Ishikawa (cell line): Measurements from ENCODE around the gene PINLYP.

Experiments used
- CEBPB ChIP-seq: IDR thresholded peaks from 2 replicates; pipeline ENCODE4 v1.6.1; 2012
- CREB1 ChIP-seq: IDR thresholded peaks from 2 replicates; pipeline ENCODE4 v1.6.1; 2012; ENCODE audit warnings: low read depth
- EP300 ChIP-seq: IDR thresholded peaks from 2 replicates; pipeline ENCODE4 v1.6.1; 2012; ENCODE audit warnings: borderline replicate concordance
- RAD21 ChIP-seq: IDR thresholded peaks from 2 replicates; pipeline ENCODE4 v1.6.1; 2012; ENCODE audit warnings: low read depth
- TAF1 ChIP-seq: IDR thresholded peaks from 2 replicates; pipeline ENCODE4 v1.6.1; 2012; ENCODE audit warnings: low read depth, mild to moderate bottlenecking
- TCF12 ChIP-seq: IDR thresholded peaks from 2 replicates; pipeline ENCODE4 v1.6.1; 2012; ENCODE audit warnings: low read depth
- TEAD4 ChIP-seq: IDR thresholded peaks from 2 replicates; pipeline ENCODE4 v1.6.1; 2012
- YY1 ChIP-seq: IDR thresholded peaks from 2 replicates; pipeline ENCODE4 v1.6.1; 2012; ENCODE audit warnings: low read depth
- TF ChIP-seq, protein P1 (sequence below): IDR thresholded peaks from 2 replicates; pipeline ENCODE4 v1.6.1; 2012
- TF ChIP-seq, protein P2 (sequence below): IDR thresholded peaks from 2 replicates; pipeline ENCODE4 v1.6.1; 2012

DNA sequence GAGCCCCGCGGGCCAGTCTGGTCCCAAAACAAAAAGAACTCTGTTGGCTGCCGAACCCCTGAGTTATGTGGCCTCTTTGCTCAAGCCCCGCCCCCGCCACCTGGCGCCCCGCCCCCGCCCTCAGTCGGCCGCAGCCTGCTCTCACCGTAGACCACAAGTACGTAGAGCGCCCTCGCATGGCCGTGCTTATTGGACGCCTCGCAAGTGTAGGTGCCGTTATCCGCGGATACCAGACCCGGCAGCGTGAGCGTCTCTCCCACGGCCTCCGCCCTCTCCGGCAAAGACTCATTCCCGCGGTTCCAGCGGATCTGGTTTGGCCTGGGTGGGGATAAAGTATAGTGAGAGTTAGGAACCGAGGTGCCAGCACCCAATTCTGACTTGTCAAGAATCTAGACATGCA, 49.3 kb downstream of the PINLYP start:
- TF ChIP-seq RAD21 (no peak), TCF12 (no peak), TAF1 (no peak), YY1 (no peak), TEAD4 (no peak), EP300 (no peak), CREB1 (no peak), CEBPB (no peak)
- TF ChIP-seq, protein P1, sequence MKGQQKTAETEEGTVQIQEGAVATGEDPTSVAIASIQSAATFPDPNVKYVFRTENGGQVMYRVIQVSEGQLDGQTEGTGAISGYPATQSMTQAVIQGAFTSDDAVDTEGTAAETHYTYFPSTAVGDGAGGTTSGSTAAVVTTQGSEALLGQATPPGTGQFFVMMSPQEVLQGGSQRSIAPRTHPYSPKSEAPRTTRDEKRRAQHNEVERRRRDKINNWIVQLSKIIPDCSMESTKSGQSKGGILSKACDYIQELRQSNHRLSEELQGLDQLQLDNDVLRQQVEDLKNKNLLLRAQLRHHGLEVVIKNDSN = no peak
- TF ChIP-seq, protein P2, sequence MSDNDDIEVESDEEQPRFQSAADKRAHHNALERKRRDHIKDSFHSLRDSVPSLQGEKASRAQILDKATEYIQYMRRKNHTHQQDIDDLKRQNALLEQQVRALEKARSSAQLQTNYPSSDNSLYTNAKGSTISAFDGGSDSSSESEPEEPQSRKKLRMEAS = no peak
